Fibroblast of pulmonary artery (primary cell): Measurements from ENCODE around the gene LINC01488.

Experiments used
- DNase-seq: peaks from one replicate; pipeline ENCODE4 v3.0.0-alpha.2; 2010; ENCODE audit warnings: low read depth
- H3K4me3 ChIP-seq: replicated peaks from 2 replicates; pipeline ENCODE4 v1.5.1; 2011; ENCODE audit warnings: low read depth, mild to moderate bottlenecking, control low read depth, low read length, moderate library complexity
- TF ChIP-seq, protein P1 (sequence below): IDR thresholded peaks from 2 replicates; pipeline ENCODE4 v1.5.1; 2011; ENCODE audit warnings: mild to moderate bottlenecking, control low read depth, low read length, inconsistent platforms; ENCODE audit errors: missing control alignments

LINC01488 gene

DNA sequence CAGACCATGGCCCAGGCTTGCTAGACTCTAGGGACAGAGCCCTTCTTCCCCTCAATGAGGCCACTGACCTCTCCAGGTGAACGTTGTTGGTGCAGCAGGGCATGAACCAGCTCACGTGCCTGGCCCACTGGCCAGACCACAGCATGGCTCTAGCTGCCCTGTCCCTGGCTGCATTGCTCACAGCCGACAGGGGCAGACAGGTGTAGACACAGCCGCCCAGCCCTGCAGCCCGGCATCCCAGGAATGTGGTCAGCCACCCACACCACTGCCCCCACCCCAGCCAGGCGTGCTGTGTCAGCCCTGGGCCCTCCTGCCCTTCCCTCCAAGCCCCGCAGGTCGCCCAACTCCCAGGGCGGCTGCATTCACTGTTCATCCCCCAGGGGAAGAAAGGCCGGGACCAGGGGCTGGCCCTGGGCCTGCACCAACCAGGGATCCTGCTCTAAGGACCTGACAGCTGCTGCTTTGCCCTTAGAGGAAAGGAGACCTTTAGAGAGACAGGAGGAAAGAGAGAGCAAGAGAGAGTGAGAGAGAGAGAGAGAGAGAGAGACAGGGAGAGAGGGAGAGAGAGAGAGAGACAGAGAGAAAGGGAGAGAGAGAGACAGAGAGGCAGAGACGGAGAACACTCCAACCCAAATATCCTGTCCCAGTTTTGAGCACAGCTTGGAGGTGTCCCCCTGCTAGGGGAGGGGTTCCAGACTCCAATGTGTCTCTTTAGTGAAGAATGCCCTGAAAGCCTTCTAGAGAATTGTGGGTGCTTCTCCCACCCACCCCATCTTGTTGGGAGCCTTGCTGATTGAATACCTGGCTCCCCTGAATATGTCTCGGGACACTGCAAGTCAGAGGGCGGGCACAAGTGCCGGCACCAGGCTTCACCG, 44.2 kb upstream of the LINC01488 start:
- no peak overlapping the region for H3K4me3 ChIP-seq
- TF ChIP-seq, protein P1, sequence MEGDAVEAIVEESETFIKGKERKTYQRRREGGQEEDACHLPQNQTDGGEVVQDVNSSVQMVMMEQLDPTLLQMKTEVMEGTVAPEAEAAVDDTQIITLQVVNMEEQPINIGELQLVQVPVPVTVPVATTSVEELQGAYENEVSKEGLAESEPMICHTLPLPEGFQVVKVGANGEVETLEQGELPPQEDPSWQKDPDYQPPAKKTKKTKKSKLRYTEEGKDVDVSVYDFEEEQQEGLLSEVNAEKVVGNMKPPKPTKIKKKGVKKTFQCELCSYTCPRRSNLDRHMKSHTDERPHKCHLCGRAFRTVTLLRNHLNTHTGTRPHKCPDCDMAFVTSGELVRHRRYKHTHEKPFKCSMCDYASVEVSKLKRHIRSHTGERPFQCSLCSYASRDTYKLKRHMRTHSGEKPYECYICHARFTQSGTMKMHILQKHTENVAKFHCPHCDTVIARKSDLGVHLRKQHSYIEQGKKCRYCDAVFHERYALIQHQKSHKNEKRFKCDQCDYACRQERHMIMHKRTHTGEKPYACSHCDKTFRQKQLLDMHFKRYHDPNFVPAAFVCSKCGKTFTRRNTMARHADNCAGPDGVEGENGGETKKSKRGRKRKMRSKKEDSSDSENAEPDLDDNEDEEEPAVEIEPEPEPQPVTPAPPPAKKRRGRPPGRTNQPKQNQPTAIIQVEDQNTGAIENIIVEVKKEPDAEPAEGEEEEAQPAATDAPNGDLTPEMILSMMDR, result no peak
- DNase-seq, result no peak

DNA sequence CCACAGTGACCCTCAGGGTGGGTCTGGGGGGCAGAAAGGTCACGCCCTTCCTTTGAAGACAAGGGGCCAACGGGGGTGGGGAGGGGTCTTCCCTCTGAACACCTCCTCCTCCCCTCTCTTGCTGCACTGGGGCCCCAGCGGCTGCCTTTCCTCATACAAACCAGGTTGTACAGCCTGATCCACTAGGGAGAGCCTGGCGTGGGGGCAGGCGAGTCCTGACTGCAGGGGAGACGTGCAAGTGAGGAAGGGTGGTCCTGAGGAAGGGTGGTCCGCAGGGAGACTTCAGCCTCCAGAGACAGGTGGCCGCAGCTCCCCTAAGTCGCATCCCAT, 43.6 kb upstream of the LINC01488 start:
- TF ChIP-seq, protein P1, result no peak
- H3K4me3 ChIP-seq, result no peak overlapping the region
- DNase-seq, result no peak

DNA sequence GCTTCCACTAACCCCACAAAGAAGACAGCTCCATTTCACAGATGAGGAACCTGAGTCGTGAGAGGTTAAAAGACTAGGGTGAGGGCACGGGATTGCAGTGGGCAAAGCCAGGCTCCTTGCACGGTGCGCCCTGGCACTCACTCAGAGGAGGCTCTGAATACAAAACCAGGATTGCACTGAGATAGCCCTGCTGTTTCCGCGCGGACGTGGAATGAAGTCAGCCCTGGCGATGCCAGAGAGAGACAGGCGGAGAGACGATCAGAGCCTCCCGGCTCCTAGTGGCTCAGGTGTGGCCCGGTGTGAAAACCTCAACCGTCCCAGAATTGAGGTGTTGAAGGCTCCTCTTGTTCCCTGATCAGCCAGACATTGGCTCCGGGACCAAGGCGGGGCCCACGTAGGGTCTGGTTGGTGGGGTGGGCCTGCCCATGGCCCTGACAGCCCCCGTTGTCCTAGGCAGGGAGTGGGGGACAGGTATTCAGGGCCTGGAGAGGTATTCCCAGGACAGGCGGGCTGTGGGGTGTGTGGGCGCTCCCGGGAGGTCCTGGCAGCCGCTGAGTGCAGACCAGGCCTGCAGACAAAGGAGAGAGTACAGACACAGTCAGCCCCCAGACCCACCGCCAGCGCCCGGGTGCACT, 43.1 kb upstream of the LINC01488 start:
- DNase-seq, result no peak
- no peak overlapping the region for H3K4me3 ChIP-seq
- TF ChIP-seq, protein P1, result no peak

DNA sequence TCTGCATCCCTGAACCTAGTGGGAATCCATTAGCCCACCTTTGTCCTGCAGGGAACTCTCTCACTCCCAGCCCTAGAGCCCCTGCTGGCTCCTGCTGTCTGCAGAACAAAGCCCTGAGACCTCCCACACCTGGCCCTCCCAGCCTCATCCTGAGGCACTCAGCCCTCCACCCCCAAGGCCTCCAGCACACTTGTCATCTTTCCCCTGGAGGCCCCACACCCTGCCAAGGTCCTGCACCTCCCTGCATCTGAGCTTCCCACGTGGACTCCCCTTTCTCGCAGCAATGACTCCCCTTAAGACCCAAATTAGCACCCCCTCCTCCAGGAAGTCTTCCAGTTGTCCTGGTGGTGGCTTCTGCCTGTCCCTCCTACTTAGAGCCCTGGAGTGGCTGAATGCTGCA, 42.3 kb upstream of the LINC01488 start:
- TF ChIP-seq, protein P1, result no peak
- no peak overlapping the region for H3K4me3 ChIP-seq
- no peak for DNase-seq

DNA sequence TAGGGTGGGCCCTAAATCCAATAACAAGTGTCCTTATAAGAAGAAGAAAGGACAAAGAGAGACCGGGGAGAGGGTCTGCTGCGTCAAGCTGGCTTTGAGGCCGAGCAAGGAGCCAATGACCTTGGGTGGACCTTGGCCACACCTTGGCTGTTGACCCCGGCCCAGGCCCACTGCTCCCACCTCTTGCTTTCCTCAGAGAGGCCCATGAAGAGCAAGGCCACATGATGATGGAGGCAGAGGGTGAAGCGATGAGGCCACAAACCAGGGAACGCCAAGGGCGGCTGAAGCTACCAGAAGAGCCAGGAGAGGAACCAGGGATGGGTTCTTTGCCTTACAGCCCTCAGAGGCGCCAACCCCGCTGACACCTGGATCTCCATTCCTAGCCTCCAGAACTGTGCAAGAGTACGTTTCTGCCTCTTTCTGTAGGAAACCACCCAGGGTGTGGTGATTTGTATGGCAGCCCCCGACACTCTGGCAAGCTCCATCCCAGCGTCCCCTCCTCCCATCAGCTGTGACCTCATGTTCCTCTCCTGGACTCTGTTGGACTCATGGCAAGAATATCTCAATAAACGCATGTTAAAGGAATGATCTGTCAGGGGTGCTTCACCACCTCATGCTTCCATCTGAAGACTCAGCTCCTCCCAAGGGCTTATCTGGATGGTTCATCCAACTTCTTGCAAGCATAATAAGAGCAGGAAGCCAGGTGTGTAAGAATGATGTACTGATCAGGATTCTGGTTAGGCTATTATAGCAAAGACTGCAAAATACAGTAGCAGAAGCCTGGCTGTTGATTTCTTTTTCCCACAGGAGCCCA, 41.6 kb upstream of the LINC01488 start:
- H3K4me3 ChIP-seq, result no peak overlapping the region
- TF ChIP-seq, protein P1, result no peak
- no peak for DNase-seq

DNA sequence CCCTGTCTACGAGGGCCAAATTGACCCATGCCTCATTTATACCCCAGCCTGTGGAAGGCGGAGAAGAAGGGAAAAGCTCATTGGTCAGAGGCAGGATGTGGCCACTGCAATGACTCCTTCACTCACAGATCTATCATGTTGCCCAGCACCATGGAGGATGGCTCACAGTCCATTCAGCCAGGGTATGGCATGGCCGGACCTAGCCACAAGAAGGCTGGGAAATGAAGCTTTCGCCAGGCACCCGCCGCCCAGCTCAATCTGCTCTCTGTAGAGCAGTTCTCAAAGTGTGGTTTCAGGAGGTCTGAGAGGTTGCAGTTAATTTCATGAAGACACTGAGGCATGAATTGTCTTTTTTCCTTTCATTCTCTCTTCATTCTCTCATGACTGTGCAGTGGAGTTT, 40.6 kb upstream of the LINC01488 start:
- TF ChIP-seq, protein P1, result no peak
- H3K4me3 ChIP-seq, result no peak overlapping the region
- no peak for DNase-seq
